GM12878 (cell line): ENCODE data around the gene SRGAP1.

Experiments used
- ASH2L ChIP-seq: fragments of 300-600, 200-600 bp; sonication (generic); IDR thresholded peaks from 2 replicates; pipeline ENCODE4 v1.6.1; 2017; ENCODE audit warnings: low read depth, mild to moderate bottlenecking, borderline replicate concordance
- EZH2 ChIP-seq: IDR thresholded peaks from 2 replicates; pipeline ENCODE4 v1.6.1; 2012; ENCODE audit warnings: low read depth, mild to moderate bottlenecking, control low read depth, inconsistent platforms, low read length, borderline replicate concordance; ENCODE audit not compliant: control insufficient read depth
- PKNOX1 ChIP-seq: fragments of 450-650 bp; IDR thresholded peaks from 2 replicates; pipeline ENCODE4 v1.6.1; 2016; ENCODE audit warnings: mild to moderate bottlenecking
- YY1 ChIP-seq: IDR thresholded peaks from 2 replicates; pipeline ENCODE4 v1.6.1; 2011; ENCODE audit warnings: low read depth, mild to moderate bottlenecking, low read length
- TF ChIP-seq, protein P1 (sequence below), 3 experiments: IDR thresholded peaks in 2 of 3; conservative IDR thresholded peaks in 1 of 3; 2 replicates each; pipeline ENCODE4 v1.5.1; 2011; ENCODE audit warnings: low read depth in 3 of 3, low read length in 3 of 3, mild to moderate bottlenecking in 3 of 3, control low read depth in 2 of 3, moderate library complexity in 2 of 3, inconsistent platforms in 1 of 3, mixed read lengths in 1 of 3; ENCODE audit not compliant: control insufficient read depth in 2 of 3, insufficient read depth in 1 of 3; ENCODE audit errors: extremely low read depth in 1 of 3

DNA sequence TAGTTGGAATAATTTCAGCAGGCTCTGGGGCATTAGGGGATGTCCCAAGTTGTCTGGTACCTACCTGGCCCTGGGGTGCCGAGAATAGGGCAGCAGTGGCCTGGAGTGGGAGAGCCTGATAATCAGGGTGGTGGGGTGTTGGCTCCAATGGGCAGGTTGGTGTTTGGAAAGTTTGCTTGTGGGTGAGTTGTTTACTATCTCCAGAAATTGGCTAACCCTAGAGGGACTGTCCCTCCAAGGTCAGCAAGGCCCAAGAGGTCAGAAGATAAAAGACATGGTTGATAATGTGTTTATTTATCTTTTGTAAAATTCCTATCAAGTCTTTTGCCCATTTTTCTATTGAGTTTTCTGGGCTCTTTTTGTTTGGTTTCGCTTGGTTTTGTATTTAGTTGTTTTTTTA lies 272.5 kb downstream of the SRGAP1 start:
- TF ChIP-seq ASH2L (no peak), PKNOX1 (no peak), YY1 (no peak), EZH2 (no peak)
- TF ChIP-seq, protein P1, sequence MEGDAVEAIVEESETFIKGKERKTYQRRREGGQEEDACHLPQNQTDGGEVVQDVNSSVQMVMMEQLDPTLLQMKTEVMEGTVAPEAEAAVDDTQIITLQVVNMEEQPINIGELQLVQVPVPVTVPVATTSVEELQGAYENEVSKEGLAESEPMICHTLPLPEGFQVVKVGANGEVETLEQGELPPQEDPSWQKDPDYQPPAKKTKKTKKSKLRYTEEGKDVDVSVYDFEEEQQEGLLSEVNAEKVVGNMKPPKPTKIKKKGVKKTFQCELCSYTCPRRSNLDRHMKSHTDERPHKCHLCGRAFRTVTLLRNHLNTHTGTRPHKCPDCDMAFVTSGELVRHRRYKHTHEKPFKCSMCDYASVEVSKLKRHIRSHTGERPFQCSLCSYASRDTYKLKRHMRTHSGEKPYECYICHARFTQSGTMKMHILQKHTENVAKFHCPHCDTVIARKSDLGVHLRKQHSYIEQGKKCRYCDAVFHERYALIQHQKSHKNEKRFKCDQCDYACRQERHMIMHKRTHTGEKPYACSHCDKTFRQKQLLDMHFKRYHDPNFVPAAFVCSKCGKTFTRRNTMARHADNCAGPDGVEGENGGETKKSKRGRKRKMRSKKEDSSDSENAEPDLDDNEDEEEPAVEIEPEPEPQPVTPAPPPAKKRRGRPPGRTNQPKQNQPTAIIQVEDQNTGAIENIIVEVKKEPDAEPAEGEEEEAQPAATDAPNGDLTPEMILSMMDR (IDR thresholded peaks at IDR 0.05 in 2 of 3, conservative IDR thresholded peaks at IDR 0.05 in 1 of 3; ENCODE audit: control insufficient read depth in 2 of 3, extremely low read depth in 1 of 3, insufficient read depth in 1 of 3, low read depth in 3 of 3, low read length in 3 of 3) = no peak
